Body of pancreas (tissue), 4 donors: ENCODE data around the gene STK35.

Experiments used
- POLR2A ChIP-seq, 3 donors: fragments of 450-650 bp; IDR thresholded peaks; one replicate each; pipeline ENCODE4 v1.6.1; 2016; ENCODE audit warnings: antibody characterized with exemption in 3 of 3, mild to moderate bottlenecking in 2 of 3
- TF ChIP-seq, protein P1 (sequence below), 7 experiments: fragments of 450-650 bp in 4 of 7; fragments of 200-600 bp in 3 of 7; sonication (generic) in 3 of 7; IDR thresholded peaks; one replicate each; pipeline ENCODE4 v1.5.1; 2016 to 2019; ENCODE audit warnings: antibody characterized with exemption in 7 of 7

DNA sequence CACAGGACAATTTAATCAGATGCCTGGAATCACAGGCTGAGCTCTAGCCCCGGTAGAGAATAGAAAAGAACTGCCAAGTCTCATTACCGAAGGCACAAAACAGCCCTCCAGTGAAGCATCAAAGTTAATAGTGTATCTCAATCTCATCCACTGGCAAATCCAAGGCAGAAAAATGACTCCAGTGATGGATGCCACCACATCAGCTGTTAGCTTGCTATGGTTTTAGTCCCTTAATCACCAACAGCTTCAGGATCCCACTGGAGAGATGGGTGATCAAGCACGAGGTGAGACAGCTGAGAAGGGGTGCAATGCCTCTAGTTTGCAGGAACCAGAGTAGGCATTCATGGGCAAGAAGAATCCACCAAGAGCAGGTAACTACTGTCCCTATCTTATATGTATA is 81.8 kb downstream of the STK35 start:
- TF ChIP-seq, protein P1, sequence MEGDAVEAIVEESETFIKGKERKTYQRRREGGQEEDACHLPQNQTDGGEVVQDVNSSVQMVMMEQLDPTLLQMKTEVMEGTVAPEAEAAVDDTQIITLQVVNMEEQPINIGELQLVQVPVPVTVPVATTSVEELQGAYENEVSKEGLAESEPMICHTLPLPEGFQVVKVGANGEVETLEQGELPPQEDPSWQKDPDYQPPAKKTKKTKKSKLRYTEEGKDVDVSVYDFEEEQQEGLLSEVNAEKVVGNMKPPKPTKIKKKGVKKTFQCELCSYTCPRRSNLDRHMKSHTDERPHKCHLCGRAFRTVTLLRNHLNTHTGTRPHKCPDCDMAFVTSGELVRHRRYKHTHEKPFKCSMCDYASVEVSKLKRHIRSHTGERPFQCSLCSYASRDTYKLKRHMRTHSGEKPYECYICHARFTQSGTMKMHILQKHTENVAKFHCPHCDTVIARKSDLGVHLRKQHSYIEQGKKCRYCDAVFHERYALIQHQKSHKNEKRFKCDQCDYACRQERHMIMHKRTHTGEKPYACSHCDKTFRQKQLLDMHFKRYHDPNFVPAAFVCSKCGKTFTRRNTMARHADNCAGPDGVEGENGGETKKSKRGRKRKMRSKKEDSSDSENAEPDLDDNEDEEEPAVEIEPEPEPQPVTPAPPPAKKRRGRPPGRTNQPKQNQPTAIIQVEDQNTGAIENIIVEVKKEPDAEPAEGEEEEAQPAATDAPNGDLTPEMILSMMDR (IDR thresholded peaks at IDR 0.05), result no peak
- no peak for TF ChIP-seq POLR2A (IDR thresholded peaks at IDR 0.05)
